Thymus (tissue), 11 donors: ENCODE results near the gene PSPH. TPM values are rescaled to one million over a fixed set of nuclear protein-coding genes. Genes with fewer than 3 reads are reported as not detected.
"Not testable (repeated sequence)": the region's sequence is repeated elsewhere in the genome, so short reads cannot be mapped to it uniquely, and the experiment has no call there.

ENCODE experiments used
- DNase-seq, 9 donors: peaks; one replicate each; pipeline ENCODE4 v3.0.0-alpha.2; 2013; ENCODE audit warnings: low spot score in 9 of 9, low read depth in 6 of 9, missing footprints in 1 of 9
- H3K27ac ChIP-seq, 2 donors: one replicate each; pipeline ENCODE4 v1.5.1; 2013; ENCODE audit warnings: control low read depth in 1 of 2, low read depth in 1 of 2, low read length in 1 of 2, mild to moderate bottlenecking in 1 of 2, moderate library complexity in 1 of 2
- H3K27me3 ChIP-seq, 2 donors: one replicate each; pipeline ENCODE4 v1.5.1; 2013; ENCODE audit warnings: low read length in 1 of 2; ENCODE audit not compliant: control insufficient read depth in 2 of 2, insufficient read depth in 1 of 2
- H3K36me3 ChIP-seq, 2 donors: one replicate each; pipeline ENCODE4 v1.5.1; 2013; ENCODE audit warnings: low read length in 1 of 2, mild to moderate bottlenecking in 1 of 2, moderate library complexity in 1 of 2; ENCODE audit not compliant: control insufficient read depth in 2 of 2, insufficient read depth in 2 of 2
- H3K4me1 ChIP-seq, 2 donors: one replicate each; pipeline ENCODE4 v1.5.1; 2013; ENCODE audit warnings: low read length in 2 of 2; ENCODE audit not compliant: control insufficient read depth in 2 of 2, insufficient read depth in 2 of 2
- H3K4me3 ChIP-seq, 2 donors: one replicate each; pipeline ENCODE4 v1.5.1; 2013; ENCODE audit warnings: low read length in 2 of 2, control low read depth in 1 of 2, mild to moderate bottlenecking in 1 of 2
- H3K9me3 ChIP-seq, 2 donors: one replicate each; pipeline ENCODE4 v1.5.1; 2013; ENCODE audit warnings: low read length in 1 of 2, mild to moderate bottlenecking in 1 of 2; ENCODE audit not compliant: control insufficient read depth in 2 of 2, insufficient read depth in 1 of 2
- WGBS: extraction: QIAGEN DNeasy Blood & Tissue Kit; methylation state at CpG from one replicate; pipeline ENCODE4 v1.1.7; 2013; 5-methylcytosine and 5-hydroxymethylcytosine counted together
- polyA plus RNA-seq: library from polyadenylated mRNA; stranded (reverse); fragments of 200-250 nt; gene quantifications from one replicate; pipeline ENCODE4 v1.2.3, GENCODE V29; 2013
- total RNA-seq: library from RNA; stranded (reverse); fragments of 120-200 nt; gene quantifications from one replicate; pipeline ENCODE4 v1.2.4, GENCODE V29; 2013
- donor health status: healthy.

Gene PSPH
- total and polyA plus RNA-seq, 2 donors: 8.2 to 14.0 TPM

- H3K4me3 ChIP-seq: no peak overlapping the region
- 97% methylated on average over 7 of the region's 7 CpGs for WGBS
- no peak for DNase-seq
- no peaks in the 10 kb centered on the region for H3K4me1 ChIP-seq
- H3K27ac ChIP-seq: no peak overlapping the region
- H3K36me3 ChIP-seq: peaks cover 8 to 12% of the 10 kb centered on the region in 2 donors
- H3K9me3 ChIP-seq: no peaks in the 10 kb centered on the region
- H3K27me3 ChIP-seq: no peaks in the 10 kb centered on the region
Observed at GRCh38 chr7:56086761-56087160, 35.5 kb upstream of the PSPH start.

GRCh38 chr7:56083150-56083785 lies 32.0 kb upstream of the PSPH start:
- H3K4me1 ChIP-seq: peaks cover 0 to 4% of the 10 kb centered on the region in 2 donors
- H3K4me3 ChIP-seq: no peak overlapping the region
- no peak overlapping the region for H3K27ac ChIP-seq
- no peak for DNase-seq
- H3K36me3 ChIP-seq: peaks cover 37% of the 10 kb centered on the region in 2 donors
- no peaks in the 10 kb centered on the region for H3K27me3 ChIP-seq
- H3K9me3 ChIP-seq: no peaks in the 10 kb centered on the region
- WGBS: 93% methylated on average over 13 of the region's 13 CpGs

GRCh38 chr7:56081626-56082340 lies 30.5 kb upstream of the PSPH start:
- Histone ChIP-seq H3K4me3 (no peak overlapping the region), H3K36me3 (peaks cover 42 to 47% of the 10 kb centered on the region in 2 donors), H3K27ac (no peak overlapping the region), H3K9me3 (no peaks in the 10 kb centered on the region), H3K27me3 (no peaks in the 10 kb centered on the region), H3K4me1 (peaks cover 0 to 4% of the 10 kb centered on the region in 2 donors)
- WGBS: 98% methylated on average over 29 of the region's 29 CpGs
- no peak for DNase-seq

- not testable (repeated sequence) for H3K27me3 ChIP-seq, H3K27ac ChIP-seq, H3K4me3 ChIP-seq, H3K9me3 ChIP-seq, DNase-seq, H3K4me1 ChIP-seq
- WGBS: 97% methylated on average over 28 of the region's 28 CpGs
- H3K36me3 ChIP-seq: peaks cover 41 to 49% of the 10 kb centered on the region in 2 donors
Observed at GRCh38 chr7:56080726-56081435, 29.6 kb upstream of the PSPH start.

GRCh38 chr7:56079450-56080185 lies 28.4 kb upstream of the PSPH start:
- no peaks in the 10 kb centered on the region for H3K27me3 ChIP-seq
- WGBS: 92% methylated on average over 12 of the region's 12 CpGs
- peaks cover 0 to 4% of the 10 kb centered on the region in 2 donors for H3K4me1 ChIP-seq
- H3K36me3 ChIP-seq: peaks cover 44 to 51% of the 10 kb centered on the region in 2 donors
- H3K9me3 ChIP-seq: no peaks in the 10 kb centered on the region
- H3K27ac ChIP-seq: no peak overlapping the region
- H3K4me3 ChIP-seq: no peak overlapping the region
- DNase-seq: no peak

- H3K27ac ChIP-seq: no peak overlapping the region
- no peaks in the 10 kb centered on the region for H3K27me3 ChIP-seq
- H3K36me3 ChIP-seq: peaks cover 44 to 54% of the 10 kb centered on the region in 2 donors
- no peak for DNase-seq
- no peaks in the 10 kb centered on the region for H3K9me3 ChIP-seq
- H3K4me3 ChIP-seq: no peak overlapping the region
- peaks cover 0 to 4% of the 10 kb centered on the region in 2 donors for H3K4me1 ChIP-seq
- WGBS: over 99% methylated on average over 16 of the region's 16 CpGs
Observed at GRCh38 chr7:56078196-56078595, 27.0 kb upstream of the PSPH start.

GRCh38 chr7:56077681-56078080 lies 26.4 kb upstream of the PSPH start:
- no peak for DNase-seq
- peaks cover 0 to 4% of the 10 kb centered on the region in 2 donors for H3K4me1 ChIP-seq
- no peak overlapping the region for H3K4me3 ChIP-seq
- no peak overlapping the region for H3K27ac ChIP-seq
- H3K36me3 ChIP-seq: peaks cover 49 to 58% of the 10 kb centered on the region in 2 donors
- no peaks in the 10 kb centered on the region for H3K27me3 ChIP-seq
- H3K9me3 ChIP-seq: no peaks in the 10 kb centered on the region
- WGBS: 99% methylated on average over 3 of the region's 3 CpGs

GRCh38 chr7:56074371-56074791 lies 23.1 kb upstream of the PSPH start:
- DNase-seq: peak in 5 of 9 donors; percentile 27 to 69 (median 50)

More at GRCh38 chr7:56074371-56074791, 23.1 kb upstream of the PSPH start:
- Histone ChIP-seq H3K36me3 (peaks cover 39 to 58% of the 10 kb centered on the region in 2 donors), H3K4me1 (peaks cover 0 to 2% of the 10 kb centered on the region in 2 donors), H3K4me3 (no peak overlapping the region), H3K27ac (no peak overlapping the region), H3K27me3 (no peaks in the 10 kb centered on the region), H3K9me3 (no peaks in the 10 kb centered on the region)
- 58% methylated on average over 19 of the region's 19 CpGs for WGBS
